Thyroid gland (tissue), 4 donors: ENCODE results near the gene TPSD1. TPM values are rescaled to one million over a fixed set of nuclear protein-coding genes. Genes with fewer than 3 reads are reported as not detected.
"Not testable (repeated sequence)": the region's sequence is repeated elsewhere in the genome, so short reads cannot be mapped to it uniquely, and the experiment has no call there.

Experiments used
- DNase-seq, 2 donors: peaks; one replicate each; pipeline ENCODE4 v3.0.0-alpha.2; 2019
- H3K27ac ChIP-seq, 3 donors: fragments of 200-600 bp; sonication (generic); 1 replicate in 2 of 3; 2 replicates in 1 of 3; pipeline ENCODE4 v1.5.1; 2016 to 2019; ENCODE audit warnings: mild to moderate bottlenecking in 1 of 3, moderate library complexity in 1 of 3
- H3K27me3 ChIP-seq: fragments of 200-600 bp; sonication (generic); one replicate; pipeline ENCODE4 v1.5.1; 2019
- H3K36me3 ChIP-seq, 2 donors: fragments of 200-600 bp; sonication (generic); one replicate each; pipeline ENCODE4 v1.5.1; 2016 to 2019
- H3K4me1 ChIP-seq, 2 donors: fragments of 200-600 bp; sonication (generic); one replicate each; pipeline ENCODE4 v1.5.1; 2017 to 2019
- H3K4me3 ChIP-seq, 3 donors: fragments of 200-600 bp; sonication (generic); replicated peaks in 1 of 3; 1 replicate in 2 of 3; 2 replicates in 1 of 3; pipeline ENCODE4 v1.5.1; 2016; ENCODE audit warnings: mild to moderate bottlenecking in 1 of 3
- H3K9me3 ChIP-seq: fragments of 200-600 bp; sonication (generic); one replicate; pipeline ENCODE4 v1.5.1; 2017
- POLR2A ChIP-seq, 2 donors: fragments of 450-650 bp; IDR thresholded peaks; one replicate each; pipeline ENCODE4 v1.6.1; 2017; ENCODE audit warnings: antibody characterized with exemption in 2 of 2, mild to moderate bottlenecking in 2 of 2, moderate library complexity in 1 of 2
- WGBS, 2 donors: methylation state at CpG; one replicate each; pipeline ENCODE4 v1.1.5; 2017; 5-methylcytosine and 5-hydroxymethylcytosine counted together
- intact Hi-C: fragments of 100-400 bp; cut with DNase I; formaldehyde crosslinking; loops from one replicate; pipeline ENCODE4 v1.15.1; 2023
- total RNA-seq, 4 donors: library from RNA; depleted of rRNA; stranded (reverse); fragments of >200 nt; gene quantifications; one replicate each; pipeline ENCODE4 v1.2.3, GENCODE V29; 2016
- TF ChIP-seq, protein P1 (sequence below), 6 experiments: fragments of 200-600 bp in 3 of 6; fragments of 450-650 bp in 3 of 6; sonication (generic) in 3 of 6; IDR thresholded peaks; one replicate each; pipeline ENCODE4 v1.5.1; 2016 to 2019; ENCODE audit warnings: antibody characterized with exemption in 6 of 6, mild to moderate bottlenecking in 2 of 6, inconsistent platforms in 1 of 6, moderate library complexity in 1 of 6

The TPSD1 gene
- total RNA-seq, 4 donors from 2014 or later = 0.33 TPM; not detected in 3

DNA sequence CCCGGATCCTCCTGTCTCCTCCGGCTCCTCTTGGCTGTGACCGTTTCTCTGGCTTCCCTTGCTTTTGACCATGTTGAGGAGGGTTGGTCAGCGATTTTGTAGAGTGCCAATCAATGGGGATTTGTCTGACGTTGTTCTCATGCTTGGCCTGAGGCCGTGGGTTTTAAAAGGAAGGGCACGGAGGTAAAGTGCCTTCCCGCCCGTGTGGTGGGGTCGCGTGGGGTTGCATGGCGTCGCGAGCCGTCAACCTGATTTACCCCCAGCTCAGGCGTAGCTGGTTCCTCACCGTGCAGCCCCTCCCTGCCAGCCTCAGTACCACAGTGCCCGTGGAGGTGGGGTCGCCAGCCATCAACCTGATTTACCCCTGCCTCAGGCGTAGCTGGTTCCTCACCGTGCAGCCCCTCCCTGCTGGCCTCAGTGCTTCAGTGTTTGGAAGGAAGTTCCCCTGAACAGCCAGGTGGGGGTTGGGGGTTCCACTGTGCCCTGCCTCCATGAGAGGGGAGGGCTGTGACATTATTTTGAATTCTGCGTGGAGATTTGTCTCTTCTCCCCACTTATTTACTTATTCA, 10.3 kb upstream of the TPSD1 start:
- H3K36me3 ChIP-seq = no peaks in the 10 kb centered on the region
- H3K27me3 ChIP-seq = no peaks in the 10 kb centered on the region
- no peak overlapping the region for H3K4me3 ChIP-seq
- H3K9me3 ChIP-seq = no peaks in the 10 kb centered on the region
- 41 to 61% methylated on average over 17 to 22 of the region's 22 CpGs for WGBS, 2 donors
- TF ChIP-seq POLR2A (IDR thresholded peaks at IDR 0.05) = no peak
- TF ChIP-seq, protein P1, sequence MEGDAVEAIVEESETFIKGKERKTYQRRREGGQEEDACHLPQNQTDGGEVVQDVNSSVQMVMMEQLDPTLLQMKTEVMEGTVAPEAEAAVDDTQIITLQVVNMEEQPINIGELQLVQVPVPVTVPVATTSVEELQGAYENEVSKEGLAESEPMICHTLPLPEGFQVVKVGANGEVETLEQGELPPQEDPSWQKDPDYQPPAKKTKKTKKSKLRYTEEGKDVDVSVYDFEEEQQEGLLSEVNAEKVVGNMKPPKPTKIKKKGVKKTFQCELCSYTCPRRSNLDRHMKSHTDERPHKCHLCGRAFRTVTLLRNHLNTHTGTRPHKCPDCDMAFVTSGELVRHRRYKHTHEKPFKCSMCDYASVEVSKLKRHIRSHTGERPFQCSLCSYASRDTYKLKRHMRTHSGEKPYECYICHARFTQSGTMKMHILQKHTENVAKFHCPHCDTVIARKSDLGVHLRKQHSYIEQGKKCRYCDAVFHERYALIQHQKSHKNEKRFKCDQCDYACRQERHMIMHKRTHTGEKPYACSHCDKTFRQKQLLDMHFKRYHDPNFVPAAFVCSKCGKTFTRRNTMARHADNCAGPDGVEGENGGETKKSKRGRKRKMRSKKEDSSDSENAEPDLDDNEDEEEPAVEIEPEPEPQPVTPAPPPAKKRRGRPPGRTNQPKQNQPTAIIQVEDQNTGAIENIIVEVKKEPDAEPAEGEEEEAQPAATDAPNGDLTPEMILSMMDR (IDR thresholded peaks at IDR 0.05) = no peak
- no peaks in the 10 kb centered on the region for H3K4me1 ChIP-seq
- intact Hi-C loops = no loop called here
- no peak overlapping the region for H3K27ac ChIP-seq
- no peak for DNase-seq

DNA sequence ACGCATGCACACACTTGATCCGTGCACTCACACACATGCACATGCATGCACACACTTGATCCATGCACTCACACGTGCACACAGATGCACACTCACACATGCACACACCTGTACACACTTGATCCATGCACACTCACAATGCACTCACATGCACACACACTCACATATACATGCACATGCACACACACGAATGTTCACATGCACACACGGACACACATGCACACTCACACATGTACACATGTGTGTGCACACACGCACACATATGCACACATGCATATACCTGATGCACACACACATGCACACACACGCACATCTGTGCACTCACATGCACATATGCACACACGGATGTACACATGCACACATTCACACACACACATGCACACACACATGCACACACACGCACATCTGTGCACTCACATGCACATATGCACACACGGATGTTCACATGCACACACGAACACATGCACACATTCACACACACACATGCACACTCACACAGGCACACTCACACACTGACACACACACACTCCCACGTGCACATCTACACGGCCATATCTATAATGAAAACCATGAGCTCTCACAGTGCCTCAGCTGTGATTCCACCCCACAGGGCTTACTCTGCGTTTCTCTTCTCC, 7.8 kb upstream of the TPSD1 start:
- intact Hi-C loops, DNase-seq, H3K4me3 ChIP-seq, H3K9me3 ChIP-seq, H3K36me3 ChIP-seq, H3K4me1 ChIP-seq, H3K27me3 ChIP-seq, H3K27ac ChIP-seq: not testable (repeated sequence)
- 88 to 92% methylated on average over 14 of the region's 14 CpGs for WGBS, 2 donors

DNA sequence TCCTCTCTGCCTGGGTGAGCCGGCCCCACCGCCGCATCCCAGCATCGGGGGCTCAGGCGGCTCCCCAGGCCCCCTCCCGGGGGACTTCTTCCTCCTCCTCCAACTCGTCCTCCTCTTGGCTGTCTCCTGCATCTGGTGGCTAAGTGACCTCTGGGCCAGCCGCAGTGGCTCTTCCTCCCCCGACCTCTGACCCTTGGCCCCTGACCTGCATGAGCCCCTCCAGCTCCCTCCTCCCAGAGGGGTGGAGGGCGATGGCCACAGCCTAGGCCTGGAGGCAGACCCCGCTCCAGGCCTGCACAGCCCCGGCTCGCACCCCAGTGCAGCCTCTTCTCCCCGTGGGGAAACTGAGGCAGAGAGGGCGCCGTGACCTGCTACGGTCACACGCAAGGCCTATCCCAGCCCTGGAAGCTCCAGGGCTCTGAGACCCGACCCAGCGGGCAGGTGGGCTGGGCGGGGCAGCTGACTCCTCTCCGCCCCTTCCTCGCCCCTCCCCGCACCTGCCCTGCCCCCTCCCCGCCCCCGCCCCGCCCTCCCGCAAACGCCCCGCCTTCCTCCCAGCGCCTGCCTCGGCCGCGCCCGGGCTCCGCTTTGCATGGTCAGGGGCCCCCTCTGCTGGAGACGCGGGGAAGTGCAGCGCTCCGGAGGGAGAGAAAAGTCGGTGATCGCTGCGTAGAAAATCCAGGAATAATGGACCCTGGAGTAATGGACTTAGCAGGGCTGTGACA, 6.7 kb upstream of the TPSD1 start:
- intact Hi-C loops, H3K4me1 ChIP-seq, H3K4me3 ChIP-seq, H3K9me3 ChIP-seq, DNase-seq, H3K27ac ChIP-seq, H3K27me3 ChIP-seq, H3K36me3 ChIP-seq: not testable (repeated sequence)
- WGBS, 2 donors = no CpG with 5 or more reads among the region's 43 CpGs

DNA sequence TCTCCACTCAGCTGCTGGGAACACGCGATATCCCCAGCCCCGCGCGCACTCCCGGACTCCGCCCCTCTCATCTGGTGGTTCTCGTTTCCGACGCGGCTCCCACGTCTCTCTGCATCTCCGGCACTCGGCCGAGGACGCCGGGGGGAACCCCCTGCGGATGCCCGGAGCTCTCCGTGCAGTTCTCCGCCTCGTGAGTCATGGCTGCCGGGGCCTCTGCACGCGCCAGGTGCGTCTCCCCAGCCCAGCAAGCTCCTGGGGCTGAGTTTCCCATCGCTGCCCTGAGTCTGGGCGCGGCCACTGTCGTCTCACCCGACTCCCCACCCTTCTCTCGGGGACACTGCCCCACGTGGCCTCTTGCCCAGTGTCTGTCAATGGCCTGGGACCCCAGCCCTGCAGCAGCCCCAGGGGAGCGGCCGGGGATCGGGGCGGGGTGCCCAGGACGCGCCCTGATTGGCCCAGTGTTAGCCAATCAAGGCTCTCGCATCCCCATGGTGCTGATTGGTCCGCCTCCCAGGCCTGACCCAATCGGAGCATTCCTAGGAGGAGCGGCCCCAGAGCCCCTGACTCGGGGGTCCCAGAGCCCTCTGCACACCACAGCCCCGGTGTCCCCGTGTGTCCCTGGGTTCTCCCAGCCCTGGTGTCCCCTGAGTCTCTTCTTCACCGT, 2.0 kb upstream of the TPSD1 start:
- intact Hi-C loops = not testable (repeated sequence)

DNA sequence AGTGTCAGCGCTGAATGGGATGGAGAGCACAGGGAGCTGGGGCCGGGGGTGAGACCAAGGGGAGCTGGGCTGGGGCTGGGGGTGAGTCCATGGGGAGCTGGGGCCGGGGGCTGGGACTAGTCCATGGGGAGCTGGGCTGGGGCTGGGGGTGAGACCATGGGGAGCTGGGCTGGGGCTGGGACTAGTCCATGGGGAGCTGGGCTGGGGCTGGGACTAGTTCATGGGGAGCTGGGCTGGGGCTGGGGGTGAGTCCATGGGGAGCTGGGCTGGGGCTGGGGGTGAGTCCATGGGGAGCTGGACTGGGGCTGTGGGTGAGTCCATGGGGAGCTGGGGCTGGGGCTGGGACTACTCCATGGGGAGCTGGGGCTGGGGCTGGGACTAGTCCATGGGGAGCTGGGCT, 1.0 kb upstream of the TPSD1 start:
- WGBS, 2 donors = no CpG with 5 or more reads among the region's 3 CpGs
- H3K27me3 ChIP-seq, DNase-seq, H3K4me1 ChIP-seq, H3K4me3 ChIP-seq, H3K9me3 ChIP-seq, intact Hi-C loops, H3K27ac ChIP-seq, H3K36me3 ChIP-seq: not testable (repeated sequence)

More for the DNA sequence above, 2.0 kb upstream of the TPSD1 start:
- DNase-seq, H3K4me3 ChIP-seq, H3K9me3 ChIP-seq, H3K4me1 ChIP-seq, H3K27me3 ChIP-seq, H3K27ac ChIP-seq, H3K36me3 ChIP-seq: not testable (repeated sequence)
- no CpG with 5 or more reads among the region's 47 CpGs for WGBS, 2 donors

DNA sequence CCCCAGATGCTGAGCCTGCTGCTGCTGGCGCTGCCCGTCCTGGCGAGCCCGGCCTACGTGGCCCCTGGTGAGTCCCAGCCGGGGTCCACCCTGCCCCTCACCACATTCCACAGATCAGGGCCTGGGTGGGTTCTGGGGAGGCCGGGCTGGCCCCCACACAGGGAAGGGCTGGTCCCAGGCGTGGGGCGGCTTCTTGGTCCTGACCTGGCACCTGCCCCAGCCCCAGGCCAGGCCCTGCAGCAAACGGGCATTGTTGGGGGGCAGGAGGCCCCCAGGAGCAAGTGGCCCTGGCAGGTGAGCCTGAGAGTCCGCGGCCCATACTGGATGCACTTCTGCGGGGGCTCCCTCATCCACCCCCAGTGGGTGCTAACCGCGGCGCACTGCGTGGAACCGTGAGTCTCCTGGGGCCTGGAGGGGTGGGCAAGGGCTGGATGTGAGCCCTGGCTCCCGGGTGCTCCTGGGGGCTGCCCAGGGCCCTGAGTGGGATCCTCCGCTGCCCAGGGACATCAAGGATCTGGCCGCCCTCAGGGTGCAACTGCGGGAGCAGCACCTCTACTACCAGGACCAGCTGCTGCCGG, 516 bp downstream of the TPSD1 start:
- H3K4me1 ChIP-seq, H3K27me3 ChIP-seq, intact Hi-C loops, H3K27ac ChIP-seq, H3K4me3 ChIP-seq, H3K9me3 ChIP-seq, H3K36me3 ChIP-seq, DNase-seq: not testable (repeated sequence)
- 83 to 85% methylated on average over 1 to 7 of the region's 23 CpGs for WGBS, 2 donors

DNA sequence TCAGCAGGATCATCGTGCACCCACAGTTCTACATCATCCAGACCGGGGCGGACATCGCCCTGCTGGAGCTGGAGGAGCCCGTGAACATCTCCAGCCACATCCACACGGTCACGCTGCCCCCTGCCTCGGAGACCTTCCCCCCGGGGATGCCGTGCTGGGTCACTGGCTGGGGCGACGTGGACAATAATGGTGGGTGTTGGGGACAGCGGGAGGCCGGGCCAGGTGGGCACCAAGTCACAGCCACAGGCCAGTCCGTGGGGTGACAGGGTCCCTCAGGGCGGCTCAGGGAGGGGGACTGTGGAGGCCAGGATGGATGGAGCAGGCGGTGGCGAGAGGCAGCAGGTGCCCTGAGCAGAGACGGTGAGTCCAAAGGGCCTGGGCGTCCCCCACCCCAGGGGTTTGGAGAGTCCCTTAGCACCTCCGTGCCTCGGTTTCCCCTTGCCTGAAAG, 1.0 kb downstream of the TPSD1 start:
- Histone ChIP-seq H3K27me3 (no peaks in the 10 kb centered on the region), H3K9me3 (no peaks in the 10 kb centered on the region), H3K27ac (no peak overlapping the region), H3K4me3 (no peak overlapping the region), H3K36me3 (no peaks in the 10 kb centered on the region), H3K4me1 (peaks cover 0 to 3% of the 10 kb centered on the region in 2 donors)
- DNase-seq = no peak
- WGBS, 2 donors = 82 to 87% methylated on average over 21 to 22 of the region's 22 CpGs
- no peak for TF ChIP-seq POLR2A (IDR thresholded peaks at IDR 0.05)
- TF ChIP-seq, protein P1 (IDR thresholded peaks at IDR 0.05) = no peak
- intact Hi-C loops = no loop called here
